Pons (tissue), 1 donor: ENCODE results near the gene CHRDL2.
"Not testable (repeated sequence)": the region's sequence is repeated elsewhere in the genome, so short reads cannot be mapped to it uniquely, and the experiment has no call there.

Source experiments
- DNase-seq: peaks from one replicate; pipeline ENCODE4 v3.0.0-alpha.2; 2016; ENCODE audit warnings: low spot score

Gene CHRDL2, protein sequence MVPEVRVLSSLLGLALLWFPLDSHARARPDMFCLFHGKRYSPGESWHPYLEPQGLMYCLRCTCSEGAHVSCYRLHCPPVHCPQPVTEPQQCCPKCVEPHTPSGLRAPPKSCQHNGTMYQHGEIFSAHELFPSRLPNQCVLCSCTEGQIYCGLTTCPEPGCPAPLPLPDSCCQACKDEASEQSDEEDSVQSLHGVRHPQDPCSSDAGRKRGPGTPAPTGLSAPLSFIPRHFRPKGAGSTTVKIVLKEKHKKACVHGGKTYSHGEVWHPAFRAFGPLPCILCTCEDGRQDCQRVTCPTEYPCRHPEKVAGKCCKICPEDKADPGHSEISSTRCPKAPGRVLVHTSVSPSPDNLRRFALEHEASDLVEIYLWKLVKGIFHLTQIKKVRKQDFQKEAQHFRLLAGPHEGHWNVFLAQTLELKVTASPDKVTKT

DNA sequence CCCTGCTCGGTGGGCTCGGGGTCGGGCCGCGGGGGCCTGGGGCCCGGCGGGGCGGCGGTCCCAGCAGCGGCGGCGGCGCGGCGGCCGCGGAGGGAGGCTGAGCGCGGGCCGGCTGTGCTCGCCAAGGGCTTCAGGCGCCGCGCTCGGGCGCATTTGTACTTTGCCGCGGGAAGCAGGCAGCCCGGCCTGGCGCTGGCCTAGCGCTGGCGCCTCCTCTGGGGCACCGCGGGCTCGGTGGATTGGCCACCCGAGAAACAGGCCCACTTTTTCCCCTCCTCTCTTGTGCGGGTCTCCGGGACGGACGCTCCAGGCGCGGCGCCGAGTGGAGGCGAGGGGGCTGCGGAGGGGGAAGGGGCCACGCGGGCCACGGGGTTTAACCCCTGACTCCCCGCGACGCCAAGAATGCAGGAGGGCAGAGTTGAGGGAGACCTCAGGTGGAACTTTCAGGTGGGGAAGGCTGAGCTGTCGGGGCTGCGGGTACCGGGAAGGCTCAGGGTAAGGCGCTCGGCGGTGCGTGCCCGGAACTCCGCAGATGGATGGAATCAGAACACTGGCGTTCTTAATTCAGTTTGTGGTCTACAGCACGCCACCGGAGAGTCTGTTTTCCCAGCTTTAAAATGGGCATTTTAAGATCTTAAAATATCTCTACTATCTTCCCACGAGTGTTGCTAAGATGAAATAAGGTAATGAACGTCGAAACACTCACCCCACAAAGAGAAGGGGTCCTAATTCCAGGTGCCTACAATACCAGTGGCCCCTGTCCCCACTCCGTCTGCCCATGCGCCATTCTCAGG is at the start of gene CHRDL2:
CHRDL2 (minus strand) TSS at position 126 of the 794 bp plus-strand sequence. CDS start 538 bp downstream, outside the sequence.
- no peak for DNase-seq

DNA sequence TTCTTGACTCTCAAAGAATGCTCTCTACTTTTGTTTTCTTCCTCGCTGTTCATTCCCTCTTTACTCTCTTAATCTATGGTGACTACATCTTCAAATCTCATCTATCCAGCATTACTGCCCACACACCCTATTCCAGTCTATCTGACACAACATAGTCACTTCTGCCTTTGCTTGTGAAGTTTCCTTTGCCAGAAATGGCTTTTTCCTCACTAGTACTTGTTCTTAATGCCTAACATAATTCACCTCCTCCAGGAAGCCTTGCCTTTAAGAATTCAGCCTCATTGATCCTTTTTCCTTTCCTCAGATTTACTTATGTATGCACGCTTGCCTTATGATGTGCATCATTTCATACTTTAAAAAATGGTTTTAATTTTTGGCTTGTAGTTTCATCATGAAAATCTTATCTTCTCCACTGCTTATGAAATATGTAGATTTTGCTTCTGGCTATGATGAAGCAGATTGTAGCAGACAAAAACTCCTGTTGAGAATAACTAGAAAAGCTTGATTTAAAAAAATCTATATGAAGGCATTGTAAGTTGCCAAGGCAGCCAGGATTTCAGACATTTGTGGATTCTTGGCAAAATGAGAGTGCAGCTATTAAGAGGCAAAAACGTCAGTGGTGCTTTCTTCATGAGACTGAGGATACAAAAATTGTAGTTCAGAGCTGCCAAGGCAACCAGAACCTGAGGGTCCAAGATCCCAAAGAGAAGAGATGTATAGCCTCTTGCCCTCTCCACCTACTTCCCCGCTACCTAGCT is 49.2 kb upstream of the CHRDL2 start:
- no peak for DNase-seq

DNA sequence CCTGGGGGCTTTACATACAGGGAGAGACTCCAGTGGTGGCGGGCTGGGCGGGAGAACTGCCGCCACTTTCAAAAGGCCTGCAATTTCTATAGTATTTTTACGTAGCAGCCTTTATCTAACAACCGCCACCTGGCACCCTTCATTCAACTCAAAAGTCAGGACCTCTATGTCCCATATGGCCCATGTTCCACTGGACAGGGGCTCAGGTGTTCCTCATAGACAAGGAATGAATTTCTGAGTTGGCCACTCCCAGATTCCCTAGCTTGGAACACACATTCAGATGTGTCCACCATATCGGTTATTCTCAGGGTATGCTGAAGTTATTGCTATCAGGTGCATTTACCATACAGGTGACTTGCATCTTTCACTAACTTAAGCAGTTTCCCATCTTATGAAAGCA is 47.4 kb upstream of the CHRDL2 start:
- DNase-seq: no peak

- DNase-seq: no peak
Observed at GRCh38 chr11:74777877-74778276, 46.7 kb upstream of the CHRDL2 start.

DNA sequence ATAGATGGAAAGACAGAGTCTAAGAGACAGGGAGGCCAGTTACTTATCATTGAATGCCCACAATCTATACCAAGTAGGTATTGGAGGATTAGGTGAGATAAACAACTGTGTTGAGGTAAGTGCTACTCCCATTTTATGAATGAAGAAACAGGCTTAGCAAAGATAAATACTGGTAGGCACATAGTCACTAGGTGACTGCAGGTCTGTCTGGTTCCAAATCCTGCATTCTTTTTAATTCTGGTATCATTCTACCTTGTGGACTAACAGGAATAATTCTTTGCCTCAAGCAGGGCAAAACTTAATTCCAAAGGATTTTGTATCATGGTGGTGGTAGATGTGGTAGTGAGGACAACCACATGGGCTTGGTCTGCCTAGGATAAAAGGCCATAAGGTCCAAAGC is 45.8 kb upstream of the CHRDL2 start:
- DNase-seq: no peak

DNA sequence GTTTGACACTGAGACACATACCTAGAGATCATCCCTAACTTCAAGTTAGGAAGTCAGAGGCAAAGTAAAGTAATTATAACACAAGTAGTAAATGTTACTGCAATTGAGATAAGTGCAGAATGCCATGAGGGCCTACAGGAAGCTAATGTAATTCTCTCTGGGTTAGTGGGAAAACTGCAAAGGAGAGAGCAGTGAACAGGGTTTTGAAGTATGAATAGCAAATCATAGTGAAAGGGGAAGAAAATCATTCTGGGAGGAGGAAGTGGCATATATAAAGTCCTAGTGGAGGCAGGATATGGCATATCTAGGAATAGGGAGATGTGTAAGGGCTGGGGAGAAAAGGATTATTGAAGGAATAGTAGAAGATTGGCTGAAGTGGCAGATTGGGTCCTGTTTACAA is 45.3 kb upstream of the CHRDL2 start:
- DNase-seq: no peak

- no peak for DNase-seq
Observed at GRCh38 chr11:74775762-74776161, 44.5 kb upstream of the CHRDL2 start.

DNA sequence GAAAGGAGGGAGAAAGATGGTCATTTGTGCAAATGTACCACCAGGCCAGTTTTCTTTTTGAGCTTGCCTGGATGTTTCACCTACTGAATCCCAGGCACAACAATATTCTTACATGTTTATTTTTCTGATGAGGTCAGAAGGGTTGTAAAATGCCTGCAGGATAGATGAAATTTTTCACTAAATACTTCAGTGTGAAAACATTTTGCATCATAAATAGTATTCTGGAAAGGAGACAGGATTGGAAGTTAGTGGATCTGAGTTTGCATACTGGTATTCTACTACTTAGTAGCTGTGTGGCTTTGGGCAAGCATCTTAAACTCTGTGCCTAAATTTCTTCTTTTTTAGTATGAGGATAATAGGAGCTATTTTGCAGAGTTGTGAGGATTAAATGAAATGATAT is 42.2 kb upstream of the CHRDL2 start:
- DNase-seq: no peak

- no peak for DNase-seq
Observed at GRCh38 chr11:74771139-74771538, 39.9 kb upstream of the CHRDL2 start.

DNA sequence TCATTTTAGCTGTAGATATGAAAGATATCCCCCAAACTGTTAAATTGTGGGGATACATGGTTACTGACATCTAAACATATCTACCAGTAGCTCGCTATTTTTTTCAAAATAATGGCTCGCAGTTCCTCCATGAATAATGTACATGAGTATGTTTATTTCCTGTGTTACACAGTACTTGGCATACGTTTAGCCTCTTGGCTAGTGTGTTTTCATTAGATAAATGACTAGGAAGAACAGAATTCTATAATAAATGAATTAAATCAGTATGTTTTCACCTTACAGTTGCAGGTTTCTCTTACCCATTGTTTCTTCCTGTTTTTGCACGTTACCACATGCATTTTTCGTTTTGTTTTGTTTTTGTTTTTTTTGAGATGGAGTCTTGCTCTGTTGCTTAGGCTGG is 39.2 kb upstream of the CHRDL2 start:
- no peak for DNase-seq

- DNase-seq: no peak
Observed at GRCh38 chr11:74769055-74769707, 38.0 kb upstream of the CHRDL2 start.

DNA sequence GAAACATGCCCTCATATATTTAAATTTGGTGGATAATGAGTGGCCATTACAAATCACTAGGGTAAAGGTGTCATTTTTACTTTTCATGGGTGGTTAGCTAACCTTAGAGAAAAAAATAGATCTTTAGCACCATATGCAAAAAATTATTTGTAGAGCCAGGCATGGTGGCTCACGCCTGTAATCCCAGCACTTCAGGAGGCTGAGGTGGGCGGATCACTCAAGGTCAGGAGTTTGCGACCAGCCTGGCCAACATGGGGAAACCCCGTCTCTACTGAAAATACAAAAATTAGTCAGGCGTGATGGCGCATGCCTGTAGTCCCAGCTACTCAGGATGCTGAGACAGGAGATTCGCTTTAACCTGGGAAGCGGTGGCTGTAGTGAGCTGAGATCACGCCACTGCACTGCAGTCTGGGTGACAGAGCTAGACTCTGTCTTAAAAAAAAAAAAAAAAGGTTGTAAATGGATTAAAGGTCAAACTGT is 37.0 kb upstream of the CHRDL2 start:
- DNase-seq: not testable (repeated sequence)

DNA sequence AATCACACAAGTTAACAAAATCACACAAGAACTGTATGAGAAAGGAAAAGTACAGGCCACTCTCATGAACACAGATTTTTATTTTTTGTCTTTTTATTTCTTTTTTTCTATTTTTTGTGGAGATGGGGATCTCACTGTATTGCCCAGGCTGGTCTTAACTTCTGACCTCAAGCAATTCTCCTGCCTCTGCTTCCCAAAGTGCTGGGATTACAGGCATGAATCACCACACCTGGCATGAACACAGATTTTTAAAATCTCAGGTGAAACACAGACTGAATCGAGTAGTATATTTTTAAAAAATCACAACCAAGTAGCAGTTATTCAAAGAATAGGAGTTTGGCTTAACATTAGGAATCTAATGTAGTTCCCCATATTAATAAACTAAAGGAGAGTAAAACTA is 35.7 kb upstream of the CHRDL2 start:
- no peak for DNase-seq

DNA sequence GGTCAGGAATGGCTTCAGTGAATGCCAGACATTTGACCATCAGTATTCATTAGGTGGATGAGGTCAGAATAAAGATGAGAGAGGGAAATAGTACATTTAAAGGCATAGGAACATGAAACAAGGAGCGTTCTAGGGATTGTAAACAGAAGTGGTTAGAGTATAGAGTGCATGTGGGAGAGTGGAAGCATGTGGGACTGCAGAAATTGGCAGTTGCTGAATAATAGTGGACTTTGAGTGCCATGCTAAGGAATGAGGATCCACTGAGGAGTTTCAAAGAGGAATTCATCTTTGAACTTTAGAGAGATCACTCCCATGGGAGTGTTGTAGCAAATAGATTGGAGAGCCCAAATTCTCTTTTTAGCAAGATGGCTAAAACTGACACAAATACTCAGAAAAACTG is 25.3 kb upstream of the CHRDL2 start:
- no peak for DNase-seq

- DNase-seq: no peak
Observed at GRCh38 chr11:74755395-74755995, 24.3 kb upstream of the CHRDL2 start.

DNA sequence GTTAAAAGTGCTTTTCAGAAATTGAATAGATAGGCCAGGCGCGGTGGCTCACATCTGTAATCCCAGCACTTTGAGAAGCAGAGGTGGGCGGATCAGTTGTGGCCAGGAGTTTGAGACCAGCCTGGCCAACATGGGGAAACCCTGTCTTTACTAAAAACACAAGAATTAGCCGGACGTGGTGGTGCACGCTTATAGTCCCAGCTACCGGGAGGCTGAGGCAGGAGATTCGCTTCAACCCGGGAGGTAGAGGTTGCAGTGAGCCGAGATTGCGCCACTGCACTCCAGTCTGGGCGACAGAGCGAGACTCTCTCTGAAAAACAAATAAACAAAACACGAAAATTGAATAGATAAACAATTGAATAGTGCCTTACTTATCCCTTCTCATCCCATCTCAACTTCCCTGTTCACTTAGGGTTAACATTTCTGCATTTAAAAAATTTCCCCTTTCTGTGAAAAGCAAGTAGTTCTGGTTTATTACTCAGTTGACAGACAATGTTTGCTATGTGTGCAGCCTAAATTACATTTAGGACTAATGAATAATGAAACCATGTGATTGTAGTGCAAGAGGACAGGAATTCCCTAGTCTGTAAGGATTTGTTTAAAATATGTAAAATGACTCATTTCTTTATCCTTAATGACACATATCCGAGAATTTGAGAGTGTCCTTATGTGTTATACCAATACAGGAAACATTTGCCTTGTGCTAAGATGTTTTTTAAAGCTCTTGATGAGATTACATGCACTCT is 23.5 kb upstream of the CHRDL2 start:
- DNase-seq: no peak

DNA sequence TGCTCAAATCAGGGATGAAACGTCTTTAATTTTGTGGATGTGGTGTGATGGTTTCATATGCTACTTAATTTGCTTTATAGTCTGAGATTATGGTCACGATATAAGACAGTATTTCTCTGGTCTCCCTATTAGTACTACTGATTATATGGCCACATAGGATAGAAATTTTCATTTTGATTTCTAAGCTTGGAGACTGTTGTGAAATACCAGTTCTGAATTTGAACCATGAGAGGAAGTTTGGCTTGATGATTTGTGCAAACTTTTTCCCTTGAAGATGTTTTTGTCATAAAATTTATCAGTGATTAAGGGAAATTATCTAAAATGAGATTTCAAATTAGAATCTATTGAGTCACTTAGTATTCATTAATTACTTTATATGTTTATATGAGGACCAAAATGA is 20.1 kb upstream of the CHRDL2 start:
- no peak for DNase-seq

- DNase-seq: not testable (repeated sequence)
Observed at GRCh38 chr11:74750598-74750997, 19.4 kb upstream of the CHRDL2 start.

GRCh38 chr11:74749965-74750296 is 18.7 kb upstream of the CHRDL2 start:
- peak; percentile 27 for DNase-seq

GRCh38 chr11:74749127-74749964 is 18.1 kb upstream of the CHRDL2 start:
- DNase-seq: peak; percentile 48
